SU-DHL-6 (cell line): ENCODE data around the gene NTM.

Experiments used
- CTCF ChIP-seq: fragments of 200-600 bp; sonication (generic); IDR thresholded peaks from one replicate; pipeline ENCODE4 v1.5.1; 2017; ENCODE audit warnings: antibody characterized with exemption, mild to moderate bottlenecking, low read length, moderate library complexity; ENCODE audit not compliant: insufficient read depth, poor library complexity, severe bottlenecking
- EZH2phosphoT487 ChIP-seq: fragments of 200-600 bp; sonication (generic), shearing (Covaris generic); conservative IDR thresholded peaks from 2 replicates; pipeline ENCODE4 v1.6.1; 2018; ENCODE audit warnings: mild to moderate bottlenecking, antibody characterized with exemption, low read length, moderate library complexity, mixed read lengths

- no peak for TF ChIP-seq CTCF
- TF ChIP-seq EZH2phosphoT487, result no peak
Observed at GRCh38 chr11:131474947-131475346, 104.5 kb downstream of the NTM start.
